Neural cell (in vitro differentiated cells): ENCODE measurements around the gene MACF1. TPM values are rescaled to one million over a fixed set of nuclear protein-coding genes. Genes with fewer than 3 reads are reported as not detected.

ENCODE experiments used
- H2AFZ ChIP-seq: fragments of 200-600, 300-800 bp; sonication (generic), shearing (Covaris generic); 2 replicates; pipeline ENCODE4 v1.6.0; 2014; ENCODE audit warnings: low read depth, mild to moderate bottlenecking, antibody characterized with exemption, low read length, moderate library complexity
- H3F3A ChIP-seq: fragments of 200-600 bp; shearing (Covaris generic); 2 replicates; pipeline ENCODE4 v1.6.1; 2016; ENCODE audit warnings: mild to moderate bottlenecking, moderate library complexity, mixed read lengths, antibody characterized with exemption, low read length; ENCODE audit not compliant: insufficient read depth, poor library complexity, severe bottlenecking
- H3K27ac ChIP-seq: fragments of 200-600, 300-800 bp; sonication (generic), shearing (Covaris generic); 2 replicates; pipeline ENCODE4 v1.5.1; 2014; ENCODE audit warnings: mild to moderate bottlenecking, low read length, moderate library complexity
- H3K27me3 ChIP-seq: fragments of 300-800, 200-600 bp; sonication (generic), shearing (Covaris generic); 2 replicates; pipeline ENCODE4 v1.6.0; 2014; ENCODE audit warnings: mild to moderate bottlenecking, low read depth, low read length, moderate library complexity; ENCODE audit not compliant: insufficient read depth
- H3K36me3 ChIP-seq: fragments of 300-800, 200-600 bp; sonication (generic), shearing (Covaris generic); 2 replicates; pipeline ENCODE4 v1.5.1; 2014; ENCODE audit warnings: mild to moderate bottlenecking, antibody characterized with exemption, low read length, moderate library complexity; ENCODE audit not compliant: insufficient read depth
- H3K4me2 ChIP-seq: fragments of 300-800, 200-600 bp; sonication (generic), shearing (Covaris generic); 2 replicates; pipeline ENCODE4 v1.6.0; 2014; ENCODE audit warnings: mild to moderate bottlenecking, low read length
- H3K4me3 ChIP-seq: fragments of 300-800, 200-600 bp; sonication (generic), shearing (Covaris generic); 2 replicates; pipeline ENCODE4 v1.5.1; 2014; ENCODE audit warnings: mild to moderate bottlenecking, low read length, moderate library complexity
- H3K79me2 ChIP-seq: fragments of 200-600 bp; shearing (Covaris generic); replicated peaks from 2 replicates; pipeline ENCODE4 v1.6.0; 2014; ENCODE audit warnings: mild to moderate bottlenecking, low read length, moderate library complexity; ENCODE audit not compliant: insufficient read depth
- H3K9ac ChIP-seq: fragments of 300-800, 200-600 bp; sonication (generic), shearing (Covaris generic); 2 replicates; pipeline ENCODE4 v1.6.1; 2016; ENCODE audit warnings: mild to moderate bottlenecking, low read length, mixed read lengths
- H3K9me2 ChIP-seq: fragments of 200-600 bp; shearing (Covaris generic); 2 replicates; pipeline ENCODE4 v1.6.1; 2016; ENCODE audit warnings: mild to moderate bottlenecking, low read length, mixed read lengths; ENCODE audit not compliant: insufficient read depth
- H3K9me3 ChIP-seq: fragments of 200-600, 300-800 bp; sonication (generic), shearing (Covaris generic); 2 replicates; pipeline ENCODE4 v1.6.1; 2016; ENCODE audit warnings: mild to moderate bottlenecking, mixed run types, low read length, moderate library complexity, mixed read lengths
- H4K20me1 ChIP-seq: fragments of 200-600 bp; shearing (Covaris generic); 2 replicates; pipeline ENCODE4 v1.6.1; 2016; ENCODE audit warnings: mild to moderate bottlenecking, mixed run types; ENCODE audit not compliant: insufficient read depth
- CTCF ChIP-seq: fragments of 450-650 bp; IDR thresholded peaks from 2 replicates; pipeline ENCODE4 v1.5.1; 2014; ENCODE audit warnings: antibody characterized with exemption, mild to moderate bottlenecking, moderate library complexity; ENCODE audit not compliant: poor library complexity, severe bottlenecking
- EP300 ChIP-seq: fragments of 450-650 bp; conservative IDR thresholded peaks from 2 replicates; pipeline ENCODE4 v1.6.1; 2014; ENCODE audit warnings: antibody characterized with exemption, mild to moderate bottlenecking, moderate library complexity; ENCODE audit not compliant: poor library complexity, severe bottlenecking
- EZH2 ChIP-seq: fragments of 200-600, 300-800 bp; shearing (Covaris generic), sonication (generic); IDR thresholded peaks from 2 replicates; pipeline ENCODE4 v1.6.1; 2014; ENCODE audit warnings: antibody characterized with exemption, low read length, borderline replicate concordance, mild to moderate bottlenecking; ENCODE audit not compliant: insufficient read depth, poor library complexity, severe bottlenecking
- MXI1 ChIP-seq: fragments of 450-650 bp; conservative IDR thresholded peaks from 2 replicates; pipeline ENCODE4 v1.6.1; 2014; ENCODE audit warnings: antibody characterized with exemption, mild to moderate bottlenecking; ENCODE audit not compliant: poor library complexity, severe bottlenecking
- POLR2AphosphoS5 ChIP-seq: IDR thresholded peaks from 2 replicates; pipeline ENCODE4 v1.6.1; 2012
- RAD21 ChIP-seq: fragments of 450-650 bp; conservative IDR thresholded peaks from 2 replicates; pipeline ENCODE4 v1.6.1; 2014; ENCODE audit warnings: antibody characterized with exemption, mild to moderate bottlenecking, moderate library complexity
- REST ChIP-seq: IDR thresholded peaks from 2 replicates; pipeline ENCODE4 v1.6.1; 2012; ENCODE audit warnings: borderline replicate concordance
- SMC3 ChIP-seq: fragments of 450-650 bp; conservative IDR thresholded peaks from 2 replicates; pipeline ENCODE4 v1.6.1; 2014; ENCODE audit warnings: antibody characterized with exemption, mild to moderate bottlenecking, moderate library complexity; ENCODE audit not compliant: poor library complexity
- TAF1 ChIP-seq: IDR thresholded peaks from 2 replicates; pipeline ENCODE4 v1.6.1; 2012; ENCODE audit warnings: low read depth
- polyA plus RNA-seq: library from polyadenylated mRNA; depleted of rRNA; stranded (reverse); fragments of >200 nt; gene quantifications from 2 replicates; pipeline ENCODE4 v1.2.3, GENCODE V29; 2014

The MACF1 gene
- polyA plus RNA-seq, 1 donor from 2014 or later = 176 TPM

GRCh38 chr1:39507230-39507928, 302.9 kb downstream of the MACF1 start:
- H3K9me2 ChIP-seq = no peaks in the 10 kb centered on the region
- no peaks in the 10 kb centered on the region for H3K27me3 ChIP-seq
- H3K27ac ChIP-seq = no peak overlapping the region
- no peak for TF ChIP-seq EZH2
- TF ChIP-seq RAD21 = no peak
- TF ChIP-seq MXI1 = no peak
- TF ChIP-seq POLR2AphosphoS5 = no peak
- TF ChIP-seq SMC3 = peak; percentile 27
- TF ChIP-seq REST = no peak
- no peak for TF ChIP-seq EP300
- peak; percentile 35 for TF ChIP-seq CTCF
- no peak for TF ChIP-seq TAF1
- H2AFZ ChIP-seq = no peak overlapping the region
- H3K9ac ChIP-seq = no peak overlapping the region
- H3F3A ChIP-seq = no peaks in the 10 kb centered on the region
- no peaks in the 10 kb centered on the region for H3K9me3 ChIP-seq
- no peaks in the 10 kb centered on the region for H4K20me1 ChIP-seq
- no peak overlapping the region for H3K4me3 ChIP-seq
- H3K4me2 ChIP-seq = no peak overlapping the region
- H3K36me3 ChIP-seq = no peaks in the 10 kb centered on the region
- no peaks in the 10 kb centered on the region for H3K79me2 ChIP-seq

GRCh38 chr1:39508266-39508665, 303.8 kb downstream of the MACF1 start:
- Histone ChIP-seq H3K27ac (no peak overlapping the region), H3K9ac (no peak overlapping the region), H2AFZ (no peak overlapping the region), H3K36me3 (no peaks in the 10 kb centered on the region), H3K4me3 (no peak overlapping the region), H3K9me3 (no peaks in the 10 kb centered on the region), H4K20me1 (no peaks in the 10 kb centered on the region), H3K4me2 (no peak overlapping the region), H3F3A (no peaks in the 10 kb centered on the region), H3K9me2 (no peaks in the 10 kb centered on the region), H3K79me2 (no peaks in the 10 kb centered on the region), H3K27me3 (no peaks in the 10 kb centered on the region)
- no peak for TF ChIP-seq SMC3
- TF ChIP-seq MXI1 = no peak
- no peak for TF ChIP-seq REST
- TF ChIP-seq EP300 = no peak
- no peak for TF ChIP-seq CTCF
- TF ChIP-seq RAD21 = no peak
- TF ChIP-seq EZH2 = no peak
- no peak for TF ChIP-seq POLR2AphosphoS5
- TF ChIP-seq TAF1 = no peak
